ENCODE data around the gene ITGB1BP1.

DNA sequence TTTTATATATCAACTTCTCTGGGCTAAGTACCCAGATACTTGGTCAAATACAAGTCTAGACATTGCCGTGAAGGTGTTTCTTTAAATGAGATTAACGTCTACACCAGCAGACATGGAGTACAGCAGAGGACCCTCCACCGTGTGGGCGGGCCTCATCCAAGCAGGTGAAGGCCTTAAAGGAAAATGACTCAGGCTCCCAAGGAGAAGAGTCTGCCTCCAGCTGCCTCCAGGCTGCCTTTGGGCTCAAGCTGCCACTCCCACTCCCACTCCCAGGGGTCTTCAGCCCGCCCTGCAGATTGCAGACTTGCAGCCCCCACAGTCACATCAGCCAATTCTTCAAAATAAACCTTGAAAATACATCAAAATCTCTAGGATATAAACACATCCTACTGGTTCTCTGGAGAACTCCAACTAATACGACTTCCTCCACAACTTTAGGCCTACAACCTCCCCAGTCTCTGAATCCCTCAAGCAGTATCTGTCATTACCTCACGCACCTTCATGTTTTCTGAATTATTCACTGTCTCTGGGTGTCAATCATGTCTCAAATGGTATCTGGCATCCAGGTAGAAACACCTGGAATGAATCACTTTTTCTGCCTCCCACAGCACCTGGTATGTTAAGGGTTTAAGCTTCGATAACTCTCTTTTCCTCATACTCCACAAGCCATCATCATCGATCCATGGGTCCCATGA is 6.9 kb downstream of the ITGB1BP1 start:
- TF ChIP-seq POLR2AphosphoS5 (IDR thresholded peaks at IDR 0.05; ENCODE audit: low read depth, low read length) (no peak), POLR2A (IDR thresholded peaks at IDR 0.05; ENCODE audit: low read depth, low read length) (no peak)
